RPMI8226 (cell line): ENCODE results near the gene CD300H.
A peak's percentile ranks its signal among the peaks of the same experiment; 100 is the strongest.

Source experiments
- DNase-seq: peaks from one replicate; pipeline ENCODE4 v3.0.0-alpha.2; 2015

The CD300H gene

DNA sequence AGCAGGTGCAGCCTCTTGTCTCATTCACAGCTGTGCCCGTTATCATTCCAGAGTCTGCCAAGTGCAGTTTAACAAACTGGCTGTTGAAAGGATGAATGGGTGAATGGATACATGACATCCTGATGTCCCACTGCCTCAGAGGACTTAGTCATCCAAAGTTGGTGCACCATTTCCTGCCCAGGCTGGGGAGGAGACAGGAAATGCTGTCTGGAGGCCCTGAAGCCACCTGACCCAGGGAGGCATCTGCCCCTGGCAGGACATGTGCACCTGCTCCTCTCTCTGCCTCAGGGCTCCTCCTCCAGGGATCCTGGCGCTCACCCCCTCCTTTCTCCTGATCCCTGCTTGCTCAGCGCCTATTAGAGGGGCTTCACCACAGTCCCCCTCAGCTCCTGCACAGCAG, 19.6 kb downstream of the CD300H start:
- DNase-seq: peak; percentile 67

DNA sequence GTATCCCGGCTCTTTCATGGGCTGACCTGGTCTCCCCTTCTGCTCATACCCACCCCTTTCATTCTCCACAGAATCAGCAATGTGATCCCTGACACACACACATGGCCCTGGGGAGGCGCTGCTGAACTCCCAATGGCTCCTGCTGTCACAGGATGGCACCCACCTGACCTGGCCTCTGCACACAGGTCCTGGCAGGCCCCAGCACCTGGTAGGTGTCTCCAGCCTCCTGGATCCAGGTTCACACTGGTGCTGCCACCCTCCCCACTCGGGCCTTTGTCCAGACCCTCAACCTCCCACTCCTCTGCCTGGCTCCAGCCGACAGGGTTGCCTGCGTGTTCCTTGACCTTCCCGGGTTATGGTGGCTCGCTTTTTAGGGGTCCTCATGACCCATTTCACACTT, 20.0 kb downstream of the CD300H start:
- no peak for DNase-seq

DNA sequence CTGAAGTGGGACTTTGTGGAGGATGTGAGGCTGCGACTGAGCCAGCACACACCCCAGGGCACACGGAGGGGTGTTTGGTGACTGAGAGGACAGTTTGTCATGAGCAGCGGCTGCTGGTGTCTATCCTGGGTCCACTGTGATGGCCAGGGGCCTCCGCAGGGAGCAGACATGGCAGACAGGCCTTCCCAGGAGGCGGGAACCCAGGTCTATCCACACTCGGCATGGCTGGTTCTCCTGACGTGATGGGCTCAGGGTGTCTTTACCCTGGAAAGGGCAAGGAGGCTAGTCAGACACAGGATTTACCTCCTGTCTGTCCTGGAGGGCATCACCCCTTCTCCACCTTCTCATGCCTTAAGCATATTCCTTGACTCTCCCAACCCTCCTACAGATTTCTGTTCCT, 20.7 kb downstream of the CD300H start:
- no peak for DNase-seq

DNA sequence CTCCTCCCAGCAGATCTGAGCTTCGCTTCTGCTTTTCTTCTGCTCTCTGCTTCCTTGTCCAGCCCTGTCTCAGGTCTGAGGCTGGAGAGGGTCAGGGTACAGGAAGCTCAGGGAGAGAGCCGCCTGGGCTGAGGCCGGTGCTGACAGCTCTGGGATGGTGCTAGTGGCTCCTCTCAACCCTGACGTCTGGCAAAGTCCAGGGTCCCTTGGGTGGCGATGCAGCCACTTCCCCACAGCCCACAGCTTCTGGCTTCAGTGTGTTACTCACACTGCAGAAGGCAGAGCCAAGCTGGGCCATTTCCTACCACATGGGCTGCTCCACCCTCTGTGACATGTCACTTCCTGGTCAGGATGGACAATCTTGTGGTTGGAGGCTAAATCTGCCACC, 21.5 kb downstream of the CD300H start, which contains the start of gene CD300C:
Gene CD300C (minus strand): TSS at position 273 of the 388 bp plus-strand sequence. CDS start 333 bp downstream, outside the sequence.
- peak; percentile 49 for DNase-seq

GRCh38 chr17:74544991-74545842, 22.1 kb downstream of the CD300H start:
- no peak for DNase-seq

DNA sequence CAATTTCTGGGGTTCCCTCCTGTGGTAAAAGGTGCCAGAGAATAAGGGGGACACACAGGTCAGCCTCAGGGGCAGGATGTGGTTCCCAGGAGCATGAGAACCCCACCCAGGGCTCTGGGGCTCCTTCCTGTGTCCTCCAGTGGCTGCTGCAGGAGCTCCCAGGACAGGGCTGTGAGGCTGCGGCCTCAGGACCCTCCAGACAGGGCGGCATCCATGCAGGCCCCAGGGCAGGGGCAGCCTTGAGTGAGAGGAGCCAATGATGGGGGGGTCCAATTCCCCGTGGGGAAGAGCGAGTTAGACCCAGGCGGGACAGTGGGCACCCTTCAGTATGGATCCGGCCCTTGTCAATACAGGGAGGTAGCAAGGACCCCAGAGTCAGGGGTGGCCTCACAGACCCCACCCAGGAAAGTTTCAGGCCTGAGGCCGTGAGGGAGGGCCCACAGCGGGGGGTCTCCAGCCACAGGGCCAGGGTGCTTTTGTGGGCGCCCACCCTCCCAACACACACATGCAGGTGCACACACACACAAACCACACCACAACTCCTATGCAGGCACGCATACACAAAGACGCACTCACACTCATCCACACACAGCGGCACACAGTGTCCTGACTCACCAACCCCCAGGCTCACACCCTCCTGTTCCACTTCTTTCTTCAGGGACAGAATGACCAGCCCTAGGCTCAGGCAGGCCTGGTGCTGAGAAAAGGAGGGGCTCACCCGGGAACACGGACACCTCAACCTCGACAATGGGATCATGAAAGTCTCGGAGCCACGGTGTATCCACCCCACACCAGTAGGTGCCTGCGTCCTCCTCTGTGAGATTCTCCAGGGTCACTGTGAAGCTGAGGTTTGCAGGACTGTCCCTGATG, 23.2 kb downstream of the CD300H start:
- DNase-seq: no peak

DNA sequence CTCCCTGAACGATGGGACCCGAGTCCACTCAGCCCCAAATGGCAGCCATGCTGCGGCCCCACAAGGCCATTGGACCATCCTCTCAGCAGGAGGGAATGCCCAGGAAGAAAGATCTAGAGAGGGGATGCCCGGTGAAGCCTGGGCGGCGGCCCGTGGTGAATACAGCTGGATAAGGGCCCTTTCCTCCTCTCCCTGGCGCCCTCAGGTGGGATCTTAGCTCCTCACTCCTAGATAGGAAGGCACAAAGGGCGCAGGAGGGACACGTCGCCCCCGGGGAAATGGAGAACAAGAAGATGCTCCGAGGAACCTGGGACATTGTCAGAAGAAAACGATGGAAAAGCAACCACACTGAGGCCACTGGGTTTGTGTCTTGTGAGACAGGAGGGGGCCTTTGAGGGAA, 23.9 kb downstream of the CD300H start:
- no peak for DNase-seq

DNA sequence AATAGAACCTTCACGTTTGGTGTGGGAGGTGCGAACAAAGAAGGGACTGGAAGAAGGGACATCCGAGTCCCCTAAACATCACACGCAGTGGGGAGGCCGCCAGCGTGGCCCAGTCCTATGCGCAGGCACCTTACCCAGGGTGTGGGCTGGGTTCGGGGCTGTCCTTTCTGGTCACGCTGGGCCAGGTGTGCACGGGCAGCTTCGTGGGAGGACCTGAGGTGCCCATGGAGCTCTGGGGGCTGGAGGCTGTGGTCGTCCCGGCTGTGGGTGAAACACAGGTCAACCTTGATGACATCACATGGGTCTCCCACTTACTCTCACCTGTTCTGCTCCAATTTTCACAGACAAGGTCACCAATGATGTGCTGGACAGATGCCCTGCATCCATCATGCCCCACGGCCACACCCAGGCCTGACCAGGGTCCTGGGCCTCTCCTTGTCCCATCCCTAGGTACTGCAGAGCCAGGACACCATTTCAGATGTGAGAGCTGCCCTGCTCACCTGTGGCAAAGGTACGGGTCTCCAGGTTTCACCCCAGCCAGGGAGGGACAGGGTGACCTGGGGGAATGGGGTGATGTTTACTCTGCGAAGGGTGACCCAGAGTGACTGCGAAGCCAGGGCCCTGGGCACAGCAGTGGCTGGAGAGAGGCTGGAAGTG, 24.5 kb downstream of the CD300H start:
- DNase-seq: no peak

DNA sequence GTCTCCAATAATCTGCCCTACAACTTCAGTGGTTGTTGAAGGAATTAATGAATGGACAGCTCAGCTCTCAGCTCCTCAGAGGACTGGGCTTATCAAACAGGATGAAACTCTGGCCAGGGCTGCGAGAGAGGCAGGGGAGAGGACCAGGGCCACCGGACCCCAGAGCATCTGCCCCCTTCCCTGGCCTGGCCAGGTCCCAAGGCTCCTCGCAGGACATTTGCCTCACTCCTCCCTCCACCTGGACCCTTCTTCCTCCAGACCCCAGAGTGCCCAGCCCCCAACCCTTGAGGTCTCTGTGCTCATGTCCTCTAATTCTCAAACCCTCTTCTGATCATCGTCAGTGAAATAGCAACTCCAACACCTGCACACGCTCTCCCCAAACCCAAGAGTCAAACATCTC, 25.1 kb downstream of the CD300H start:
- DNase-seq: no peak

GRCh38 chr17:74541176-74542111, 25.9 kb downstream of the CD300H start:
- DNase-seq: no peak

DNA sequence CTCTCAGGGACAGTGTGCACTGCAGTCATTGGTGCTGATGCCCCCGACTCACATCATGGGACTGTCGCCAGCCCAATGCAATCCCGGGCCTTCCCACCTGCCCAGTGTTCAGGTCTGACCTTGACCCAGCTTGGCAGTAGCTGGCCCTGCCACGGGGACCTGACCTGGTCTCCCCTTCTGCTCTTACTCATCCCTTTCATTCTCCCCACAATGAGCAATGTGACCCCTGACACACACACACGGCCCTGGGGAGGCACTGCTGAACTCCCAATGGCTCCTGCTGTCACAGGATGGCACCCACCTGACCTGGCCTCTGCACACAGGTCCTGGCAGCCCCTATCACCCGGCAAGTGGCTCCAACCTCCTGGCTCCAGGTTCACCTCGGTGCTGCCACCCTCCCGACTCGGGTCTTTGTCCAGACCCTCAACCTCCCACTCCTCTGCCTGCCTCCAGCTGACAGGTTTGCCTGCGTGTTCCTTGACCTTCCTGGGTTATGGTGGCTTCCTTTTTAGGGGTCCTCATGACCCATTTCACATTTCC, 28.0 kb downstream of the CD300H start:
- no peak for DNase-seq

- no peak for DNase-seq
Observed at GRCh38 chr17:74536890-74537289, 30.4 kb downstream of the CD300H start.

- peak; percentile 66 for DNase-seq
Observed at GRCh38 chr17:74532115-74532514, 35.2 kb downstream of the CD300H start.

GRCh38 chr17:74531231-74531761, 36.0 kb downstream of the CD300H start, which contains the start of gene CD300LB:
CD300LB (minus strand) TSS chr17:74531475; CDS start chr17:74531350, 125 bp downstream.
- no peak for DNase-seq

- DNase-seq: no peak
Observed at GRCh38 chr17:74530831-74531150, 36.5 kb downstream of the CD300H start.

- no peak for DNase-seq
Observed at GRCh38 chr17:74529243-74529642, 38.1 kb downstream of the CD300H start.

DNA sequence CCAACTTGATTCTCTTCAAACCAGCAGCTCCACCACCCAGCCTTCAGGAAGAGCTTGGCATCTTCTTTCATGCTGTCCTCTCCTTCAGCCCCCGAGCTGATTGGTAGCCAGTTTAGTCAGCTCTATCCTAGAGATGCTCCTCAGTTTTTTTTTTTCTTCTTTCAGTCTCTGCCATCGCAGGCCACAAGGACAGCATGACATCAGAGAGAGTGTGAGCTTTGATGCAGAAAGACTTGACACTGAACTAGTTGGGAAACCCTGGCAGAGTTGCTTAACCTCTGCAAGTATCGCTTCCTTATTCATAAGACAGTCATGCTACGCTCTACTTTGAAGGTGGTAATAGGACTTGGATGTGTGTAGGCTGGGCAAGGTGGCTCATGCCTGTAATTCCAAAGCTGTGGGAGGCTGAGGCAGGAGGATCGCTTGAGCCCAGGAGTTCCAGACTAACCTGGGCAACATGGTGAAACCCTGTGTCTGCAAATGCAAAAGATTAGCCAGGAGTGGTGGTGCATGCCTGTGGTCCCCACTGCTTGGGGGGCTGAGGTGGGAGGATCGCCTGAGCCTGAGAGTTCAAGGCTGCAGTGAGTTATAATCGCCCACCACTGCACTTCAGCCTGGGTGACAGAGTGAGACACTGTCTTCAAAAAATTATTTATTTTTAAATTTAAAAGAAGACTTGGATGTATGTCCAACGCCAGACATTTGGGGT, 38.7 kb downstream of the CD300H start:
- DNase-seq: peak; percentile 68

- no peak for DNase-seq
Observed at GRCh38 chr17:74527756-74528155, 39.6 kb downstream of the CD300H start.

DNA sequence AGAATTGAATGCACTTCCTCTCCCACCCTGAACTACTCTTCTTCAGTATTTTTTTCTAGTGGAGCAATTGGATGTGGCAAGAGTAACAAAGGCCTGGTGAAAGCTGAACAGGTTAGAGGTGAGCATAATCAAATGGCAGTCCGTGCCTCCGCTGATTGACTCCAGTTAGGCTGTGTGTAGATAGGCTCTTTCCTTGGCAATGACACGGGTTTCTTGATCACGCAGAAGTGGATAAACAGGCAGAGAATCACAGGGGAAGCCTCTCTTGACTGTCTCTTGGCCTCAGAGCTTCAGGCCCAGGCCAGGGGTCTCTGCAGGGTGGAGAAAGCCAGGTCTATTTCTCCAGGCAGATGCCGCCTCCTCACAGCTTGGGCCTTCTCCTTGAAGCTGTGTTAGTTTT, 40.2 kb downstream of the CD300H start:
- DNase-seq: no peak

DNA sequence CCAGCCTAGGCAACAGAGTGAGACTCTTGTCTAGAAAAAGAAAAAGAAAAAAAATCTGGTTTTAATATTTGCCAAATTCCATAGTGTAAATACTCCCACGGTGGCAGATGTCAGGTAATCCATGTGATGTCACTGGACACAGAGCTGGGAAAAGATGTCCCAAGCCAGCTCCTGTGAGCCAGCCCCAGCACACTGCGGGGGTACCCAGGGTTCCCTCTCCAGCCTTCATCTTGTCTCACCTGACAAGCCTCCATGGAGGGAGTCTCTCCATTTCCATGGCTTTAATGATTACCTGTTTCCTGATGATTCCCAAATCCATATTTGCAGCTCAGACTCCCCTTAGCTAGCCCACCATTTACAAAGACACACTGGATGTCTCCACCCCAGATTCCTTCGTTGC, 40.6 kb downstream of the CD300H start:
- no peak for DNase-seq

GRCh38 chr17:74525781-74526288, 41.5 kb downstream of the CD300H start:
- DNase-seq: no peak
